Measurements from ENCODE around the gene KPNA5.

DNA sequence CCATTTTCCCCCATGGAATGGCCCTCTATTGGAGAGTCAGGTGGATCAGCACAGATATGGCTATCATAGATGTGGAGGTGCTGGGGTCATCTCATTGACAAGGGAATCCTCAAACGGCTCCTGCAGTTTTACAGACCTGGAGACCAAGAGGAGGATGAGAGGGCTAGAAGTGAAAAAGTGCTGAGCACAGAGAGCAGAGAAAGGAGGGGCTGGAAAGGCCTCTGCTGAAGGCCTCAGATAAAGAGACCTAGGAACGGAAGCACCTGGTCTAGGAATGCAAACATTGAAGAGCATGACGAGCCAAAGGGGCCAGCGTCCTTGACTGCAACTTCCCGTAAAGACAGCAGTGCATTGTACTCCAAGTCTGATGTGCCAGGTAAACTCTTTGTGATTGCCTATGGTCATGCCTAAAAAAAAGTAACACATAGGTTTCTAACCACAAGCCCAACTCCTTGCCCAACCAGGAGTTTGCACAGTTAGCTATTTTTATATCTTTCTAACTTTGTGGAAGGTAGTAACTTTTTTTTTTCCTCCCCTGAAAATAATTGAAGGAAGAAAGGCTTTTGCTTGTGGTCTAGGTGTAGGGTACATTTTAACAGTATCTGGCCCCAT lies 49.5 kb upstream of the KPNA5 start:
- TF ChIP-seq, protein P1, sequence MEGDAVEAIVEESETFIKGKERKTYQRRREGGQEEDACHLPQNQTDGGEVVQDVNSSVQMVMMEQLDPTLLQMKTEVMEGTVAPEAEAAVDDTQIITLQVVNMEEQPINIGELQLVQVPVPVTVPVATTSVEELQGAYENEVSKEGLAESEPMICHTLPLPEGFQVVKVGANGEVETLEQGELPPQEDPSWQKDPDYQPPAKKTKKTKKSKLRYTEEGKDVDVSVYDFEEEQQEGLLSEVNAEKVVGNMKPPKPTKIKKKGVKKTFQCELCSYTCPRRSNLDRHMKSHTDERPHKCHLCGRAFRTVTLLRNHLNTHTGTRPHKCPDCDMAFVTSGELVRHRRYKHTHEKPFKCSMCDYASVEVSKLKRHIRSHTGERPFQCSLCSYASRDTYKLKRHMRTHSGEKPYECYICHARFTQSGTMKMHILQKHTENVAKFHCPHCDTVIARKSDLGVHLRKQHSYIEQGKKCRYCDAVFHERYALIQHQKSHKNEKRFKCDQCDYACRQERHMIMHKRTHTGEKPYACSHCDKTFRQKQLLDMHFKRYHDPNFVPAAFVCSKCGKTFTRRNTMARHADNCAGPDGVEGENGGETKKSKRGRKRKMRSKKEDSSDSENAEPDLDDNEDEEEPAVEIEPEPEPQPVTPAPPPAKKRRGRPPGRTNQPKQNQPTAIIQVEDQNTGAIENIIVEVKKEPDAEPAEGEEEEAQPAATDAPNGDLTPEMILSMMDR (IDR thresholded peaks at IDR 0.05; ENCODE audit: low read depth, low read length) = no peak
- TF ChIP-seq EZH2phosphoT487 (IDR thresholded peaks at IDR 0.05; ENCODE audit: low read depth) = no peak

Measured in OCI-LY3 (cell line).